ENCODE measurements around the gene FRMD5.

Gene FRMD5

DNA sequence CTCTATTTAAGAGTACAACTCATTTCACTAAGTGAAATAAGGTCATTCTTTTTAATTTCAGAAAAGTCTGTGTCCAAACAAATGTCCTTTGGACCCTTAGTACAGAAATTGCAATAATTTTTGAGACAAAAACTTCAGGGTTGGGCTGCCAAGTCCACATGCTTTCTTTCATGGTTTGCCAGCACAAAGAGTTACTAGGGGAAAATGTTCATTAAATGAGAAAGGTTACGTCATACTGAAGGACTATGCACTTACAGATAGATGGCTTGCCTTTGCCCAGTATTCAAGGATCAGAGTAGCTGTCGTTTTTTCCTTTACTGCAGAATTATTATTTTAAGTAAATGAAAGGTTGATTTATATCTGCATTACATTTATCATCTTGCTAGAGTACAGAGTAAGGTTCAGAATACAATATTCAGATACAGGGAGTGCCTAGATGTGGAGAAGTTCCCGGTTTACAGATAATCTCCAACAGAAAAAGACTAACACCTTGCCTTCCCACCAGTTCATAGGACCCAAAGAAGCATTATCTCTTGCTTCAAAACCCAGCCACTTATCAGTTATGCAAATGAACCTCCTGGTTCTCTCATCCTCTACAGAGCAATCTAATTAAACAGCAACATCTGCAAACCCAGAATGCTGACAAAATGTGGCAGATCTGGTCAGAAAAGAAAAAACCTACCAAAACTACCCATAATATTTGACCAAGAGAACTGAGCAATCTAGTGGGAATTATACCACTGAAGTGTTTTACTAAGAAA lies 179.3 kb downstream of the FRMD5 start:
- TF ChIP-seq, protein P1, sequence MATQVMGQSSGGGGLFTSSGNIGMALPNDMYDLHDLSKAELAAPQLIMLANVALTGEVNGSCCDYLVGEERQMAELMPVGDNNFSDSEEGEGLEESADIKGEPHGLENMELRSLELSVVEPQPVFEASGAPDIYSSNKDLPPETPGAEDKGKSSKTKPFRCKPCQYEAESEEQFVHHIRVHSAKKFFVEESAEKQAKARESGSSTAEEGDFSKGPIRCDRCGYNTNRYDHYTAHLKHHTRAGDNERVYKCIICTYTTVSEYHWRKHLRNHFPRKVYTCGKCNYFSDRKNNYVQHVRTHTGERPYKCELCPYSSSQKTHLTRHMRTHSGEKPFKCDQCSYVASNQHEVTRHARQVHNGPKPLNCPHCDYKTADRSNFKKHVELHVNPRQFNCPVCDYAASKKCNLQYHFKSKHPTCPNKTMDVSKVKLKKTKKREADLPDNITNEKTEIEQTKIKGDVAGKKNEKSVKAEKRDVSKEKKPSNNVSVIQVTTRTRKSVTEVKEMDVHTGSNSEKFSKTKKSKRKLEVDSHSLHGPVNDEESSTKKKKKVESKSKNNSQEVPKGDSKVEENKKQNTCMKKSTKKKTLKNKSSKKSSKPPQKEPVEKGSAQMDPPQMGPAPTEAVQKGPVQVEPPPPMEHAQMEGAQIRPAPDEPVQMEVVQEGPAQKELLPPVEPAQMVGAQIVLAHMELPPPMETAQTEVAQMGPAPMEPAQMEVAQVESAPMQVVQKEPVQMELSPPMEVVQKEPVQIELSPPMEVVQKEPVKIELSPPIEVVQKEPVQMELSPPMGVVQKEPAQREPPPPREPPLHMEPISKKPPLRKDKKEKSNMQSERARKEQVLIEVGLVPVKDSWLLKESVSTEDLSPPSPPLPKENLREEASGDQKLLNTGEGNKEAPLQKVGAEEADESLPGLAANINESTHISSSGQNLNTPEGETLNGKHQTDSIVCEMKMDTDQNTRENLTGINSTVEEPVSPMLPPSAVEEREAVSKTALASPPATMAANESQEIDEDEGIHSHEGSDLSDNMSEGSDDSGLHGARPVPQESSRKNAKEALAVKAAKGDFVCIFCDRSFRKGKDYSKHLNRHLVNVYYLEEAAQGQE (IDR thresholded peaks at IDR 0.05; ENCODE audit: insufficient read depth in 1 of 2, low read depth in 2 of 2, low read length in 2 of 2) = no peak
- no peak for TF ChIP-seq SIN3A (IDR thresholded peaks at IDR 0.05; ENCODE audit: borderline replicate concordance, insufficient read depth, low read length)
- no peak for TF ChIP-seq POLR2AphosphoS5 (IDR thresholded peaks at IDR 0.05; ENCODE audit: low read depth, low read length)
- TF ChIP-seq FOXP2 (optimal IDR thresholded peaks at IDR 0.05; ENCODE audit: borderline replicate concordance, extremely low read depth, extremely low read length, insufficient read depth) = no peak
- no peak for TF ChIP-seq TAF1 (IDR thresholded peaks at IDR 0.05; ENCODE audit: borderline replicate concordance, insufficient read depth, low read length)

DNA sequence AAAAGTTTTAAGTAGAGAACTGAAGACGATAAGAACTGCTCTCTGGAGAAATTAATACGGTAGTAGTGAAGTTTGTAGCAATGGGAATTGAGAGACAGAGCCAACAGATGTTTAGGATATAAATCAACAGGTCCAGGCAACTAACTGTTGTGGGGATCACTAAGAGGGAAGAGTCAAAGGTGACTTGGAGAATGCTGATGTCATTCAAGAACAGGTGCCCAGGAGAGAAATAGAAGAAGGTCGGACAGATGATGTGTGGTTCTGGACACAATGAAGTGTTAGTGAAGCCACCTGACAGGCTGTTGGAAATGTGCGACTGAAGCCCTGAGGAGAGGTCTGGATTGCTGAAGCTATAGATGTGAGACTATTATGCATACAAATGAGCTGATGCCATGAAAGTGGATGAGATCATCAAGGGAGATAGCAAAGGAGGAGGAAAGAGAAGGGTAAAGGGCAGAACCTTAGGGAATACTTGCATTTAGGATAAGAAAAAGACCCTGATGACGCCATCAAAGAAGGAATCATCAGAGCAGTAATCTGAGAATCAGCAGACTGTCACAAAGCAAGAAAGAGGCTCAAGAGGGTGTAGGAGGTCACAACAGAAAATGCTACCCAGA lies 183.7 kb downstream of the FRMD5 start:
- no peak for TF ChIP-seq POLR2AphosphoS5 (IDR thresholded peaks at IDR 0.05; ENCODE audit: low read depth, low read length)
- no peak for TF ChIP-seq SIN3A (IDR thresholded peaks at IDR 0.05; ENCODE audit: borderline replicate concordance, insufficient read depth, low read length)
- no peak for TF ChIP-seq TAF1 (IDR thresholded peaks at IDR 0.05; ENCODE audit: borderline replicate concordance, insufficient read depth, low read length)
- TF ChIP-seq FOXP2 (optimal IDR thresholded peaks at IDR 0.05; ENCODE audit: borderline replicate concordance, extremely low read depth, extremely low read length, insufficient read depth) = no peak
- TF ChIP-seq, protein P1 (IDR thresholded peaks at IDR 0.05; ENCODE audit: insufficient read depth in 1 of 2, low read depth in 2 of 2, low read length in 2 of 2) = no peak

DNA sequence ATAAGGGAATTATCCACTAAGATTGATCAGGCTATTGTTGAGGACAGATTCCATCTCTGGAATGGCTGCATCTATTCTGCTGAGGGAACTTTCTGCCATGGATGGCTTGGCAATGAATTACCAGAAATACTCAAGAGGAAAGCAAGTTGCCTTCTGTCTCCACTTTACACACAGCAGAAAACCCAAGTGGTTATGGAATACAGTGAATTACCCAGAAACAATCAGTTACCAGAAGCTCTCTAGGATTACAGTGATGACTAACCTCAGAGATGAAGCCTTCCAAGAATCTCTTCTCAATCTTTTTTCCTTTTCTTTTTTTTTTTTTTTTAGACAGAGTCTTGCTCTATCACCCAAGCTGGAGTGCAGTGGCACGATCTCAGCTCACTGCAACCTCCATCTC lies 185.0 kb downstream of the FRMD5 start:
- no peak for TF ChIP-seq TAF1 (IDR thresholded peaks at IDR 0.05; ENCODE audit: borderline replicate concordance, insufficient read depth, low read length)
- TF ChIP-seq, protein P1 (IDR thresholded peaks at IDR 0.05; ENCODE audit: insufficient read depth in 1 of 2, low read depth in 2 of 2, low read length in 2 of 2) = no peak
- no peak for TF ChIP-seq FOXP2 (optimal IDR thresholded peaks at IDR 0.05; ENCODE audit: borderline replicate concordance, extremely low read depth, extremely low read length, insufficient read depth)
- no peak for TF ChIP-seq SIN3A (IDR thresholded peaks at IDR 0.05; ENCODE audit: borderline replicate concordance, insufficient read depth, low read length)
- no peak for TF ChIP-seq POLR2AphosphoS5 (IDR thresholded peaks at IDR 0.05; ENCODE audit: low read depth, low read length)

DNA sequence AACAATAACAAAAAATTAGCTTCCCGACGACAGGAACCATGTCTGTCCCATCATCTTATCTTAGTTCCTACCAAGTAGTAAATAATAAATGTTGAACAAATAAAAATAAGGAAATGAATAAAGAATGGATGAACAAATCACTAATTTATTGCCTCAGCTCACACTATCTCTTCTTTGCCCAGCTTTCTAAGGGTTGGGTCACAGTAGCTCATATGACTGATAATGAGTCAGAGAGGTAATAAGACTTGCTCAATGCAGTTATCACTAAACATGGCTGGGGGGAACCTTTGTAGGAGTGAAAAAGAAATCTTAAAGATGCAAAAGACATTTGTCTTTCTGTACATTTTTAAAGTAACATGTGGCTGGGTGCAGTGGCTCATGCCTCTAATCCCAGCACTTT lies 186.0 kb downstream of the FRMD5 start:
- TF ChIP-seq SIN3A (IDR thresholded peaks at IDR 0.05; ENCODE audit: borderline replicate concordance, insufficient read depth, low read length) (no peak), FOXP2 (optimal IDR thresholded peaks at IDR 0.05; ENCODE audit: borderline replicate concordance, extremely low read depth, extremely low read length, insufficient read depth) (no peak), TAF1 (IDR thresholded peaks at IDR 0.05; ENCODE audit: borderline replicate concordance, insufficient read depth, low read length) (no peak), POLR2AphosphoS5 (IDR thresholded peaks at IDR 0.05; ENCODE audit: low read depth, low read length) (no peak)
- TF ChIP-seq, protein P1 (IDR thresholded peaks at IDR 0.05; ENCODE audit: insufficient read depth in 1 of 2, low read depth in 2 of 2, low read length in 2 of 2) = no peak

Measured in PFSK-1 (cell line).